Caco-2 (cell line): ENCODE results near the gene TRAPPC10. TPM values are rescaled to one million over a fixed set of nuclear protein-coding genes. Genes with fewer than 3 reads are reported as not detected.

Experiments used
- BruUV-seq: library from RNA; stranded (reverse); fragments of 400-500 nt; replicated peaks from 2 replicates; lab custom pipeline; 2021; lab: Mats Ljungman, UMichigan
- CTCF ChIA-PET: fragments of 300-600 bp; sonication (Branson Sonifier 250); formaldehyde crosslinking; loops from one replicate; lab custom pipeline; 2022; ENCODE audit warnings: antibody characterized with exemption; lab: Charles Lee
- POLR2A ChIA-PET: fragments of 300-600 bp; sonication (Branson Sonifier 250); formaldehyde crosslinking; loops from one replicate; lab custom pipeline; 2022; ENCODE audit warnings: antibody characterized with exemption; lab: Charles Lee
- DNase-seq, 2 experiments: peaks; one replicate each; pipeline versions ENCODE4 v3.0.0 to v3.0.0-alpha.2; 2020 to 2022
- H3K27me3 ChIP-seq: replicated peaks from 2 replicates; pipeline ENCODE4 v1.6.0; 2011; ENCODE audit warnings: low read length; ENCODE audit not compliant: control insufficient read depth, insufficient read depth
- H3K36me3 ChIP-seq: 2 replicates; pipeline ENCODE4 v1.5.1; 2011; ENCODE audit warnings: low read length; ENCODE audit not compliant: control insufficient read depth, insufficient read depth
- H3K4me1 ChIP-seq: fragments of 250-450 bp; sonication (Bioruptor Pico); 2 replicates; pipeline ENCODE4 v1.5.1; 2020; ENCODE audit warnings: mild to moderate bottlenecking
- H3K4me3 ChIP-seq: 2 replicates; pipeline ENCODE4 v1.5.1; 2011; ENCODE audit warnings: low read depth, mild to moderate bottlenecking, control low read depth, low read length
- H3K9me3 ChIP-seq: fragments of 250-450 bp; sonication (Bioruptor Pico); 2 replicates; pipeline ENCODE4 v1.5.1; 2020; ENCODE audit warnings: mild to moderate bottlenecking, moderate library complexity
- H3K27ac Mint-ChIP-seq: one replicate; pipeline ENCODE4 v1.8.0; 2022; ENCODE audit warnings: mixed read lengths; ENCODE audit not compliant: unreplicated experiment
- H3K27me3 Mint-ChIP-seq: one replicate; pipeline ENCODE4 v1.8.0; 2022; ENCODE audit warnings: mixed read lengths; ENCODE audit not compliant: insufficient read depth, unreplicated experiment
- H3K36me3 Mint-ChIP-seq: one replicate; pipeline ENCODE4 v1.8.0; 2022; ENCODE audit warnings: mild to moderate bottlenecking, mixed read lengths; ENCODE audit not compliant: insufficient read depth, unreplicated experiment
- H3K4me1 Mint-ChIP-seq: one replicate; pipeline ENCODE4 v1.8.0; 2022; ENCODE audit warnings: low read depth, mixed read lengths; ENCODE audit not compliant: unreplicated experiment
- H3K4me3 Mint-ChIP-seq: one replicate; pipeline ENCODE4 v1.8.0; 2022; ENCODE audit warnings: mild to moderate bottlenecking, moderate library complexity, mixed read lengths; ENCODE audit not compliant: unreplicated experiment
- H3K9me3 Mint-ChIP-seq: one replicate; pipeline ENCODE4 v1.8.0; 2022; ENCODE audit warnings: mixed read lengths; ENCODE audit not compliant: unreplicated experiment
- CTCF ChIP-seq, 2 experiments: fragments of 200-600 bp in 1 of 2; IDR thresholded peaks; 1 replicate in 1 of 2; 2 replicates in 1 of 2; pipeline versions ENCODE4 v1.5.1 to v1.8.0; 2011 to 2022; ENCODE audit warnings: antibody characterized with exemption in 1 of 2, control low read depth in 1 of 2, inconsistent platforms in 1 of 2, low read depth in 1 of 2, low read length in 1 of 2, mild to moderate bottlenecking in 1 of 2, moderate library complexity in 1 of 2; ENCODE audit not compliant: insufficient read depth in 1 of 2, severe bottlenecking in 1 of 2, unreplicated experiment in 1 of 2
- intact Hi-C: fragments of 100-400 bp; cut with micrococcal nuclease; formaldehyde crosslinking; loops from one replicate; pipeline ENCODE4 v1.10.0; 2022; ENCODE audit not compliant: unreplicated experiment
- total RNA-seq: library from RNA; stranded (reverse); gene quantifications from 2 replicates; pipeline ENCODE4 v1.2.3, GENCODE V29; 2022

The TRAPPC10 gene
- total RNA-seq, 1 experiment from 2014 or later = 43.4 TPM

- Mint-ChIP-seq H3K9me3 (no peaks in the 10 kb centered on the region), H3K4me1 (no peaks in the 10 kb centered on the region), H3K36me3 (peaks cover 75% of the 10 kb centered on the region), H3K4me3 (no peak overlapping the region), H3K27ac (no peak overlapping the region), H3K27me3 (no peaks in the 10 kb centered on the region)
- H3K9me3 ChIP-seq = no peaks in the 10 kb centered on the region
- CTCF ChIA-PET = no interaction called here
- intact Hi-C loops = no loop called here
- no peaks in the 10 kb centered on the region for H3K4me1 ChIP-seq
- no peak for DNase-seq
- POLR2A ChIA-PET = no interaction called here
- no peak overlapping the region for H3K4me3 ChIP-seq
- H3K27me3 ChIP-seq = no peaks in the 10 kb centered on the region
- no peaks in the 10 kb centered on the region; the same call in 1 of the 2 replicates for H3K36me3 ChIP-seq
- no TSS peak for BruUV-seq
- TF ChIP-seq CTCF (IDR thresholded peaks at IDR 0.05; ENCODE audit: insufficient read depth in 1 of 2, low read depth in 1 of 2, low read length in 1 of 2, severe bottlenecking in 1 of 2, unreplicated experiment in 1 of 2) = no peak
Observed at GRCh38 chr21:44076316-44076715, 64.2 kb downstream of the TRAPPC10 start.

DNA sequence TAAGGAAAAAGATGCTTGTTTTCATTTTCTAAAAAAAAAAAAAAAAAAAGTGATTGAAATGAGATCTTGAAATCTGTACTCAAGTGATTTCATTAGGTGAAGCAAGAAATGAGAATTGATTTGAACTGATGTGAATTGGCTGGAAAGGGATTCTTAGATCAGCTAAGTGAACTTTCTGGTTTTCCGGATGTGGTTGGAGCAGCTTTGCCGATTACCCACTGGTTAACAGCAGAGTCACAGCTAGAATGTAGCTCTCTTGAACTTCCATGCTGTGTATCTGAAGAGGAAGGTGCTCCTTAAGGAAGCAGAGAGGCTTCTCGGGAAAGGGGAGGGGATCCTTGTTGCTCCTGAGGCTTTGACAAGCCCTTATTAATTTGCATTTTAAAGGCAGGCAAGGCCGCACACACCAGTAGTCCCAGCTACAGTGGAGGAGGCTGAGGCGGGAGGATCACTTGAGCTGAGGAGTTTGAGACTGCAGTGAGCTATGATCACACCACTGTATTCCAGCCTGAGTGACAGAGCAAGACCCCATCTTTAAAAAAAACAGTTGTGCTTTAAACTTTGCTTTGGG, 66.4 kb downstream of the TRAPPC10 start:
- Histone ChIP-seq H3K27me3 (no peaks in the 10 kb centered on the region), H3K4me3 (no peak overlapping the region), H3K4me1 (peaks cover 14% of the 10 kb centered on the region; the same call in 1 of the 2 replicates), H3K9me3 (no peaks in the 10 kb centered on the region), H3K36me3 (no peaks in the 10 kb centered on the region; the same call in 1 of the 2 replicates)
- Mint-ChIP-seq H3K27me3 (no peaks in the 10 kb centered on the region), H3K9me3 (no peaks in the 10 kb centered on the region), H3K27ac (no peak overlapping the region), H3K4me1 (peaks cover 6% of the 10 kb centered on the region), H3K36me3 (peaks cover 90% of the 10 kb centered on the region), H3K4me3 (no peak overlapping the region)
- BruUV-seq = no TSS peak
- no peak for DNase-seq
- TF ChIP-seq CTCF (IDR thresholded peaks at IDR 0.05; ENCODE audit: insufficient read depth in 1 of 2, low read depth in 1 of 2, low read length in 1 of 2, severe bottlenecking in 1 of 2, unreplicated experiment in 1 of 2) = no peak
- intact Hi-C loops = no loop called here
- POLR2A ChIA-PET = no interaction called here
- CTCF ChIA-PET = no interaction called here

GRCh38 chr21:44079446-44079845, 67.3 kb downstream of the TRAPPC10 start:
- TF ChIP-seq CTCF (IDR thresholded peaks at IDR 0.05; ENCODE audit: insufficient read depth in 1 of 2, low read depth in 1 of 2, low read length in 1 of 2, severe bottlenecking in 1 of 2, unreplicated experiment in 1 of 2) = no peak
- Mint-ChIP-seq H3K27ac (no peak overlapping the region), H3K4me3 (no peak overlapping the region), H3K4me1 (peaks cover 6% of the 10 kb centered on the region), H3K36me3 (peaks cover 87% of the 10 kb centered on the region), H3K9me3 (no peaks in the 10 kb centered on the region), H3K27me3 (no peaks in the 10 kb centered on the region)
- DNase-seq = no peak
- peaks cover 19% of the 10 kb centered on the region; the same call in 1 of the 2 replicates for H3K4me1 ChIP-seq
- no peaks in the 10 kb centered on the region for H3K9me3 ChIP-seq
- ChIA-PET CTCF (no interaction called here), POLR2A (no interaction called here)
- no peaks in the 10 kb centered on the region; the same call in 1 of the 2 replicates for H3K36me3 ChIP-seq
- no TSS peak for BruUV-seq
- H3K27me3 ChIP-seq = no peaks in the 10 kb centered on the region
- intact Hi-C loops = no loop called here
- no peak overlapping the region for H3K4me3 ChIP-seq
